ENCODE results near the gene FAM228B.

FAM228B gene

DNA sequence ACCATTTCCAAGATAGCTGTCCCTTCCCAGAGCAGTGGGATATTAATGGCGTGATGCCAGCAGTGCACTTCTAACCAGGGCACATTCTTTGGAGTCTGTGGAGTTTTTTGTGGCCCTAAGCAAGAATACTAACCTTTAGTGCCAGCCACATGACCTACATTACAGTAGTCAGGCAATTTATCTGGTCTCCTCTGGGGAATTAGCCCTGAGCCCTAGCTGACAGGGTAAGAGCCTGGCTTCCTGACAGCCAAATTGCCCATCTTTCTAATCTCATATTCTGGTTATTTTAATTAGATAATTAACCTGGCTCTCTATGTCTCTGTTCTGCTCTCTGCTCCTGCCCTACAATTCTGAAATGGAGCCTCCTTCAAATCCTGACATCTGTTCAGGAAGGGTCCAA lies 5.4 kb upstream of the FAM228B start:
- DNase-seq (ENCODE audit: low read depth in 1 of 2, low spot score in 1 of 2): no peak
- TF ChIP-seq POLR2AphosphoS5 (IDR thresholded peaks at IDR 0.05; ENCODE audit: low read depth) (no peak), SPI1 (IDR thresholded peaks at IDR 0.05; ENCODE audit: borderline replicate concordance, low read depth) (no peak), GABPA (IDR thresholded peaks at IDR 0.05; ENCODE audit: low read depth) (no peak)
- TF ChIP-seq, protein P1, sequence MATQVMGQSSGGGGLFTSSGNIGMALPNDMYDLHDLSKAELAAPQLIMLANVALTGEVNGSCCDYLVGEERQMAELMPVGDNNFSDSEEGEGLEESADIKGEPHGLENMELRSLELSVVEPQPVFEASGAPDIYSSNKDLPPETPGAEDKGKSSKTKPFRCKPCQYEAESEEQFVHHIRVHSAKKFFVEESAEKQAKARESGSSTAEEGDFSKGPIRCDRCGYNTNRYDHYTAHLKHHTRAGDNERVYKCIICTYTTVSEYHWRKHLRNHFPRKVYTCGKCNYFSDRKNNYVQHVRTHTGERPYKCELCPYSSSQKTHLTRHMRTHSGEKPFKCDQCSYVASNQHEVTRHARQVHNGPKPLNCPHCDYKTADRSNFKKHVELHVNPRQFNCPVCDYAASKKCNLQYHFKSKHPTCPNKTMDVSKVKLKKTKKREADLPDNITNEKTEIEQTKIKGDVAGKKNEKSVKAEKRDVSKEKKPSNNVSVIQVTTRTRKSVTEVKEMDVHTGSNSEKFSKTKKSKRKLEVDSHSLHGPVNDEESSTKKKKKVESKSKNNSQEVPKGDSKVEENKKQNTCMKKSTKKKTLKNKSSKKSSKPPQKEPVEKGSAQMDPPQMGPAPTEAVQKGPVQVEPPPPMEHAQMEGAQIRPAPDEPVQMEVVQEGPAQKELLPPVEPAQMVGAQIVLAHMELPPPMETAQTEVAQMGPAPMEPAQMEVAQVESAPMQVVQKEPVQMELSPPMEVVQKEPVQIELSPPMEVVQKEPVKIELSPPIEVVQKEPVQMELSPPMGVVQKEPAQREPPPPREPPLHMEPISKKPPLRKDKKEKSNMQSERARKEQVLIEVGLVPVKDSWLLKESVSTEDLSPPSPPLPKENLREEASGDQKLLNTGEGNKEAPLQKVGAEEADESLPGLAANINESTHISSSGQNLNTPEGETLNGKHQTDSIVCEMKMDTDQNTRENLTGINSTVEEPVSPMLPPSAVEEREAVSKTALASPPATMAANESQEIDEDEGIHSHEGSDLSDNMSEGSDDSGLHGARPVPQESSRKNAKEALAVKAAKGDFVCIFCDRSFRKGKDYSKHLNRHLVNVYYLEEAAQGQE (IDR thresholded peaks at IDR 0.05; ENCODE audit: insufficient replicate concordance, low read depth): no peak
- TF ChIP-seq, protein P2, sequence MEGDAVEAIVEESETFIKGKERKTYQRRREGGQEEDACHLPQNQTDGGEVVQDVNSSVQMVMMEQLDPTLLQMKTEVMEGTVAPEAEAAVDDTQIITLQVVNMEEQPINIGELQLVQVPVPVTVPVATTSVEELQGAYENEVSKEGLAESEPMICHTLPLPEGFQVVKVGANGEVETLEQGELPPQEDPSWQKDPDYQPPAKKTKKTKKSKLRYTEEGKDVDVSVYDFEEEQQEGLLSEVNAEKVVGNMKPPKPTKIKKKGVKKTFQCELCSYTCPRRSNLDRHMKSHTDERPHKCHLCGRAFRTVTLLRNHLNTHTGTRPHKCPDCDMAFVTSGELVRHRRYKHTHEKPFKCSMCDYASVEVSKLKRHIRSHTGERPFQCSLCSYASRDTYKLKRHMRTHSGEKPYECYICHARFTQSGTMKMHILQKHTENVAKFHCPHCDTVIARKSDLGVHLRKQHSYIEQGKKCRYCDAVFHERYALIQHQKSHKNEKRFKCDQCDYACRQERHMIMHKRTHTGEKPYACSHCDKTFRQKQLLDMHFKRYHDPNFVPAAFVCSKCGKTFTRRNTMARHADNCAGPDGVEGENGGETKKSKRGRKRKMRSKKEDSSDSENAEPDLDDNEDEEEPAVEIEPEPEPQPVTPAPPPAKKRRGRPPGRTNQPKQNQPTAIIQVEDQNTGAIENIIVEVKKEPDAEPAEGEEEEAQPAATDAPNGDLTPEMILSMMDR (IDR thresholded peaks at IDR 0.05; ENCODE audit: insufficient read depth, low read length): no peak

DNA sequence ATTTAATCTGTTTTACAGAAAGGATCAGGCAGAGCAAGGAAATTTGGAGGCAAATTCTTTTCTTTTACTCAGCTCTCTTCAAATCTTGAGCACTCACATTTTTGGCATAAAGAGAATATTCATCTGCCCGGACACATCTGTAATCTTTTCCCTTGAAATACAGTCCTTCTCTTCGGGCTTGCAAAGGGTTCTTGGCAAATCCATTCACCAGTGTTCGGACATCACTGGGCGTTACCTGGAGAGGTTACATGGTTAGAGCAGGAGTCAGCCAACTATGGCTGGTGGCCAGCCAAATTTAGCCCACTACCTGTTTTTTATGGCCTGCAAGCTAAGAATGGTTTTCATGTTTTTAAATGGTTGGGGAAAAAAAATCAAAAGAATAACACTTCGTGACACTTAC lies 2.2 kb upstream of the FAM228B start:
- no peaks in the 10 kb centered on the region for H3K27me3 ChIP-seq (ENCODE audit: insufficient read depth, poor library complexity, severe bottlenecking)
- no peak overlapping the region for H3K4me3 ChIP-seq (replicated peaks; ENCODE audit: insufficient read depth, low read length)
- no peak overlapping the region for H3K27ac ChIP-seq (replicated peaks)
- TF ChIP-seq, protein P1 (IDR thresholded peaks at IDR 0.05; ENCODE audit: insufficient replicate concordance, low read depth): no peak
- no peak for TF ChIP-seq SPI1 (IDR thresholded peaks at IDR 0.05; ENCODE audit: borderline replicate concordance, low read depth)
- no peak for TF ChIP-seq POLR2AphosphoS5 (IDR thresholded peaks at IDR 0.05; ENCODE audit: low read depth)
- no peak for TF ChIP-seq GABPA (IDR thresholded peaks at IDR 0.05; ENCODE audit: low read depth)
- TF ChIP-seq, protein P2 (IDR thresholded peaks at IDR 0.05; ENCODE audit: insufficient read depth, low read length): no peak
- no peak for DNase-seq (ENCODE audit: low read depth in 1 of 2, low spot score in 1 of 2)

More for the DNA sequence above, 5.4 kb upstream of the FAM228B start:
- Histone ChIP-seq H3K27me3 (ENCODE audit: insufficient read depth, poor library complexity, severe bottlenecking) (no peaks in the 10 kb centered on the region), H3K27ac (replicated peaks) (no peak overlapping the region), H3K4me3 (replicated peaks; ENCODE audit: insufficient read depth, low read length) (no peak overlapping the region)

DNA sequence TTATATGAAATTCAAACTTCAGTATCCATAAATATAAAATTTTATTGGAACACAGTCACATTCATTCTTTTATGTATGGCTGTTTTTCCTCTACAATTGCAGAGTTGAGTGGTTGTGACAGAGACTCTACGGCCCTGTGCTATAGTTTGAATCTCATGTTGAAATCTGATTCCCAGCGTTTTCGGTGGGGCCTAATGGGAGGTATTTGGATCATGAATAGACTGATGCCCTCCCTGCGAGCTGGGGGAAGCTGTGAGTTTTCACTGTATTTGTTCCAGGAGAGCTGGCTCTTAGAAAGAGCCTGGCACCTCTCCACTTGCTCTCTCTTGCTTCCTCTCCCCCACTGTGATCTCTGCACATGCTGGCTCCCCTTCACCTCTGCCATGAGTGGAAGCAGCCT lies 1.8 kb upstream of the FAM228B start:
- DNase-seq (ENCODE audit: low read depth in 1 of 2, low spot score in 1 of 2): no peak
- Histone ChIP-seq H3K27ac (replicated peaks) (no peak overlapping the region), H3K4me3 (replicated peaks; ENCODE audit: insufficient read depth, low read length) (no peak overlapping the region), H3K27me3 (ENCODE audit: insufficient read depth, poor library complexity, severe bottlenecking) (no peaks in the 10 kb centered on the region)
- TF ChIP-seq SPI1 (IDR thresholded peaks at IDR 0.05; ENCODE audit: borderline replicate concordance, low read depth) (no peak), POLR2AphosphoS5 (IDR thresholded peaks at IDR 0.05; ENCODE audit: low read depth) (no peak), GABPA (IDR thresholded peaks at IDR 0.05; ENCODE audit: low read depth) (no peak)
- TF ChIP-seq, protein P1 (IDR thresholded peaks at IDR 0.05; ENCODE audit: insufficient replicate concordance, low read depth): no peak
- TF ChIP-seq, protein P2 (IDR thresholded peaks at IDR 0.05; ENCODE audit: insufficient read depth, low read length): no peak

All from HL-60 (cell line).